ENCODE data around the gene TRMT11. TPM values are rescaled to one million over a fixed set of nuclear protein-coding genes. Genes with fewer than 3 reads are reported as not detected.

TRMT11 gene
- total and polyA plus RNA-seq, 9 of the 15 experiments (the other 6 are each of a cell fraction or from before 2014, with no cell fraction given) = 38.8 to 88.0 (median 59.8) TPM

- TF ChIP-seq, protein P1, sequence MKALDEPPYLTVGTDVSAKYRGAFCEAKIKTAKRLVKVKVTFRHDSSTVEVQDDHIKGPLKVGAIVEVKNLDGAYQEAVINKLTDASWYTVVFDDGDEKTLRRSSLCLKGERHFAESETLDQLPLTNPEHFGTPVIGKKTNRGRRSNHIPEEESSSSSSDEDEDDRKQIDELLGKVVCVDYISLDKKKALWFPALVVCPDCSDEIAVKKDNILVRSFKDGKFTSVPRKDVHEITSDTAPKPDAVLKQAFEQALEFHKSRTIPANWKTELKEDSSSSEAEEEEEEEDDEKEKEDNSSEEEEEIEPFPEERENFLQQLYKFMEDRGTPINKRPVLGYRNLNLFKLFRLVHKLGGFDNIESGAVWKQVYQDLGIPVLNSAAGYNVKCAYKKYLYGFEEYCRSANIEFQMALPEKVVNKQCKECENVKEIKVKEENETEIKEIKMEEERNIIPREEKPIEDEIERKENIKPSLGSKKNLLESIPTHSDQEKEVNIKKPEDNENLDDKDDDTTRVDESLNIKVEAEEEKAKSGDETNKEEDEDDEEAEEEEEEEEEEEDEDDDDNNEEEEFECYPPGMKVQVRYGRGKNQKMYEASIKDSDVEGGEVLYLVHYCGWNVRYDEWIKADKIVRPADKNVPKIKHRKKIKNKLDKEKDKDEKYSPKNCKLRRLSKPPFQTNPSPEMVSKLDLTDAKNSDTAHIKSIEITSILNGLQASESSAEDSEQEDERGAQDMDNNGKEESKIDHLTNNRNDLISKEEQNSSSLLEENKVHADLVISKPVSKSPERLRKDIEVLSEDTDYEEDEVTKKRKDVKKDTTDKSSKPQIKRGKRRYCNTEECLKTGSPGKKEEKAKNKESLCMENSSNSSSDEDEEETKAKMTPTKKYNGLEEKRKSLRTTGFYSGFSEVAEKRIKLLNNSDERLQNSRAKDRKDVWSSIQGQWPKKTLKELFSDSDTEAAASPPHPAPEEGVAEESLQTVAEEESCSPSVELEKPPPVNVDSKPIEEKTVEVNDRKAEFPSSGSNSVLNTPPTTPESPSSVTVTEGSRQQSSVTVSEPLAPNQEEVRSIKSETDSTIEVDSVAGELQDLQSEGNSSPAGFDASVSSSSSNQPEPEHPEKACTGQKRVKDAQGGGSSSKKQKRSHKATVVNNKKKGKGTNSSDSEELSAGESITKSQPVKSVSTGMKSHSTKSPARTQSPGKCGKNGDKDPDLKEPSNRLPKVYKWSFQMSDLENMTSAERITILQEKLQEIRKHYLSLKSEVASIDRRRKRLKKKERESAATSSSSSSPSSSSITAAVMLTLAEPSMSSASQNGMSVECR (CRISPR knock-in tag; IDR thresholded peaks at IDR 0.05) = no peak
- peak; percentile 77 for TF ChIP-seq SOX6 (IDR thresholded peaks at IDR 0.05)
- TF ChIP-seq PCBP1 (IDR thresholded peaks at IDR 0.05; ENCODE audit: low read depth, low read length, poor library complexity, severe bottlenecking) = no peak
- TF ChIP-seq ZC3H8 (IDR thresholded peaks at IDR 0.05) = no peak
- TF ChIP-seq POLR2G (IDR thresholded peaks at IDR 0.05; ENCODE audit: low read depth, low read length) = no peak
- TF ChIP-seq RFX7 (CRISPR knock-in tag; IDR thresholded peaks at IDR 0.05) = no peak
- no peak for TF ChIP-seq ESRRB (CRISPR knock-in tag; IDR thresholded peaks at IDR 0.05; ENCODE audit: borderline replicate concordance)
- no peak for TF ChIP-seq U2AF2 (optimal IDR thresholded peaks at IDR 0.05; ENCODE audit: low read depth, low read length)
- TF ChIP-seq ELF2 (CRISPR knock-in tag; IDR thresholded peaks at IDR 0.05) = no peak
- TF ChIP-seq, protein P2, sequence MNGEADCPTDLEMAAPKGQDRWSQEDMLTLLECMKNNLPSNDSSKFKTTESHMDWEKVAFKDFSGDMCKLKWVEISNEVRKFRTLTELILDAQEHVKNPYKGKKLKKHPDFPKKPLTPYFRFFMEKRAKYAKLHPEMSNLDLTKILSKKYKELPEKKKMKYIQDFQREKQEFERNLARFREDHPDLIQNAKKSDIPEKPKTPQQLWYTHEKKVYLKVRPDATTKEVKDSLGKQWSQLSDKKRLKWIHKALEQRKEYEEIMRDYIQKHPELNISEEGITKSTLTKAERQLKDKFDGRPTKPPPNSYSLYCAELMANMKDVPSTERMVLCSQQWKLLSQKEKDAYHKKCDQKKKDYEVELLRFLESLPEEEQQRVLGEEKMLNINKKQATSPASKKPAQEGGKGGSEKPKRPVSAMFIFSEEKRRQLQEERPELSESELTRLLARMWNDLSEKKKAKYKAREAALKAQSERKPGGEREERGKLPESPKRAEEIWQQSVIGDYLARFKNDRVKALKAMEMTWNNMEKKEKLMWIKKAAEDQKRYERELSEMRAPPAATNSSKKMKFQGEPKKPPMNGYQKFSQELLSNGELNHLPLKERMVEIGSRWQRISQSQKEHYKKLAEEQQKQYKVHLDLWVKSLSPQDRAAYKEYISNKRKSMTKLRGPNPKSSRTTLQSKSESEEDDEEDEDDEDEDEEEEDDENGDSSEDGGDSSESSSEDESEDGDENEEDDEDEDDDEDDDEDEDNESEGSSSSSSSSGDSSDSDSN (IDR thresholded peaks at IDR 0.05; ENCODE audit: borderline replicate concordance in 1 of 2, low read depth in 2 of 2, low read length in 2 of 2) = no peak
- no peak for TF ChIP-seq POLR2AphosphoS5 (IDR thresholded peaks at IDR 0.05; ENCODE audit: control insufficient read depth, insufficient read depth, low read depth, low read length)
Measured at GRCh38 chr6:125942672-125943527, 43.4 kb upstream of the TRMT11 start (continued).

All from K562 (cell line).